GM19099 (cell line): ENCODE results near the gene LRRTM1.

Experiments used
- POLR2A ChIP-seq: IDR thresholded peaks from 3 replicates; pipeline ENCODE4 v1.6.1; 2011; ENCODE audit warnings: low read depth; ENCODE audit not compliant: insufficient read length; ENCODE audit errors: extremely low read depth

The LRRTM1 gene

DNA sequence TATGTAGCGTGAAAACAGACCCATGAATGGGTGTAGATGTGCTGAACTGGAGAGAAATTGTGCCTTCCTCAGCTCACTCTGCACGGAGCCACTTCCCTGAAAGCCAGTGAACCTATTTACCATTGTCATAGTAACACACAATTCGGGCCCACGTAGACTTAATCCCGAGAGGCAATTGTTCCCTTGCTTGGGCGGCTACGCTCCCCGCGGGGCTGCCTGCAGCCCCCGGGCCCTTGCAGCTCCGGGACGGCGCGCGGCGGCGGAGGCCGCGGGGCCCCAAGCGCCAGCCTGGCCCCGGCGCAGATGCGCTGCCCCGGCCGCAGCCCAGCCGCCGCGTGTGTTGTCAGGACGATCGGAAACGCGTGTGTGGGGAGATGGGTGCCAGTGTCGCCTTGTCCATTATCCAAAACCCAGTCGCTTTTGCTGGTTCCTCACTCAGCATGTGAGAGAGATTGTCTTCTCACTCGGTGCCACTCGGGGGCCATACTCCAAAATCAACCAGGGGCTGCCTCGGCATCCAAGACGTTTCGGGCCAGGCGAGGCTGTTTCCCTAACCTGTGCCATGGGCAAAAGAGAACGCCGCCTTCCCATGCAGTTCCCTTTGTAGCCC lies 17.9 kb upstream of the LRRTM1 start:
- no peak for TF ChIP-seq POLR2A

DNA sequence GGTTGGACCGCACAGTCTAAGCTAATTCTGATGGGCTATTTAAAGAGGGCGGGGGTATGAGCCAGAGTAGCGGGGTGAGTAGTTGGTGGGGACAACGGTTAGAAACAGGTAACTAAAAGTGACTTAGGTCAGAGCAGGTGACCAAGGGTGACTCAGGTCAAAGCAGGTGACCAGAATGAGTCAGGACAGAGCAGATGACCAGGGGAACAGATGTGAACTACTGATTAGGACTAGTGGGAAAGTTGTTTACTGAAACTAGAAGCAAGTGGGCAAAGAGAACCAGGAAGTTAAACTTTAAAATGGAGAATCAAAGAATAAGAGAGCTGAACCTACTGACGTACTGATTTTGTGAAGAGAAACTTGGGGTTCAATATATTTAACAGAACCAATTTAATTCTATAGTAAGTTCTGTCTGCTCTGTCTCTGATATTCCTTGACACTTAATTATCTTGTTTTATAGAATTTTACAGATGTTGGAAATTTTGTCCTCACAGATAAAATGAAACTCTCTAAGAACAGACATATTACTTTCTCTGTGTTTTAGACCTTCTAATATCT lies 7.8 kb upstream of the LRRTM1 start:
- no peak for TF ChIP-seq POLR2A

- TF ChIP-seq POLR2A: no peak
Measured at GRCh38 chr2:80311304-80311703, 6.8 kb upstream of the LRRTM1 start.

GRCh38 chr2:80303006-80303908 lies 1.3 kb downstream of the LRRTM1 start:
- TF ChIP-seq POLR2A: no peak

DNA sequence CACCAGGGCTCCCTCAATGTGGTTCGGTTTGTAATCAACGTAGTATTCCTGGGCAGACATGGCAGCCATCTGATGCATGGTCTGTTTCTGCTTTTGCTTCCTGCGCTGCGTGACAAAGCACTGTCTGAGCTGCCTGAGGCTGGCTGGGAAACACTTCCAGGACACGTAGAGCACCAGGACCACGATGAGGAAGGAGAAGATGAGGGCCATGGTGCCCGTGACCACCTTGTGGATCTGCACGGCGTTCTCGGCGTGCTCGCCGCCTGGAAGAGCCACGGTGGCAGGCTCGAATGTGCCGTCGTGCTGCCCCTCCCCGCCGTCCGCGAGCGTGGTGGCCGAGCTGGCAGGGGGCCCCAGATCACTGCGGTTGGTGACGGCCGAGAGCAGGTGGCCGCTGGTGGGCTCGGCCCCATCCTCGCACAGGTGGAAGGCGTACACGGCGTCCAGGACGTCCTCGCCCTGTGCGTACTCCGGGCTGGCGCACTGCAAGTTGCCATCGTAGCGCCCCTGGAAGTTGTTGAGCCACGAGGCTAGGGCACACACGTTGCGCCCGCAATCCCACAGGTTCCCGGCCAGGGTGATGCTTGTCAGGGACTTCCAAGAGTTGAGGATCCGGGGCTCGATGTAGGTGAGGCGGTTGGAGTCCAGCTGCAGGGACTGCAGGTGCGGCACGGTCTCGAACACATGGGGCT lies 2.1 kb downstream of the LRRTM1 start:
- no peak for TF ChIP-seq POLR2A

- no peak for TF ChIP-seq POLR2A
Measured at GRCh38 chr2:80302001-80302313, 2.6 kb downstream of the LRRTM1 start.

DNA sequence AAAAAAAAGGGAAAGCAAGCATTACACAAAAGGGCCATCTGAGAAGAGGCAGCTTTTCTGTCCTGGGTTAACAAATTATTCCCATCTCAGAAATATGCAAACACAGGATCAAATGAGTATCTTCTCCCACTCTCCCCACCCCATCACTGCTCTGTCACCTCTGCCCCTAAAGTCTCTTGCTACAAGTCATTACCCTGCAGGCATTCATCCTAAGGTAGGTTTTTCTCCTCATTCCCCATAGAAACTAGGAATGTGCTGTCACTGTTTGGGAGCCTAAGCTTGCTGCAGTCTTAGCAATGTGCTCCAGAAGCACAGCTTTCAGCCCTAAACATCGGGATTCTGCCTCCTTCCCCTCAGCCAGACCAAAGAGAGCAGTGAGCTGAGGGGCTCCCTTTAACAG lies 3.6 kb downstream of the LRRTM1 start:
- TF ChIP-seq POLR2A: no peak

GRCh38 chr2:80300346-80300745 lies 4.2 kb downstream of the LRRTM1 start:
- no peak for TF ChIP-seq POLR2A

- TF ChIP-seq POLR2A: no peak
Measured at GRCh38 chr2:80299661-80300060, 4.9 kb downstream of the LRRTM1 start.

DNA sequence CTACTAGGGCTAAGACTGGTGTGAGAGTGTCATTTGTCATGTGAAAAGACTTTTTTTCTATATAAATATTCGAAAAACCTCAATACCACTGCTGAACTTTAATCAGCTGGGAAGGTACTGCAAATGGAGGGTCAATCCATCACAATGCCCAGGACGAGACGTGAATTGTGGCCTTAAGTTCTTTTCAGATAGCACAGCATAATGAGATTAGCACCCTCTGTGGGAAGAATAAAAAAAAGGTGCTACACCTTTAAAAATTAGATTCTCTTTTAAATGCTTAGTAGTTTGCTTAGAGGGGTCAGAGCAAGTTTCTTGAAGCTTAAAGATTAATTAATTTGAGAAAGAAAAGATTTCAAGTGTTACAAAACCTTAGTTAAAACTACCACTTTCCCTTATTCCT lies 5.6 kb downstream of the LRRTM1 start:
- TF ChIP-seq POLR2A: no peak

DNA sequence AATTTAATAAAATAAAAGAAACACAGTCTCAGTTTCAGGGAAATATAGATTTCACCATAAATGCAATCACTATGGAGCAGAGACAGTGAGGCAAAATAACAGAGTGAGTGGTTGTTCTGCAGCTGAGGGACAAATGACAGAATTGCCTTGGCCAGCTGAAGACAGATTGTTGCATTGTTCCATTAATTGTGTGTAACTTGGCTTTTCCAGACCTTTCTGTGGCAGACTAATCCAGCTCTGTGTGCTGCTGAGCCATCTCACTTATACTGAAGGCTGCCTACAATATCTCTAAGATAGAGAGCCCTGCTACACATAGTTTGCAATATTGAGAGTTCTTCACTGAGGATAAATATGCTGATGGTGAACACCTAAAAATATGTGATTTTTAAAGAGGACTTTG lies 11.5 kb downstream of the LRRTM1 start:
- TF ChIP-seq POLR2A: no peak

DNA sequence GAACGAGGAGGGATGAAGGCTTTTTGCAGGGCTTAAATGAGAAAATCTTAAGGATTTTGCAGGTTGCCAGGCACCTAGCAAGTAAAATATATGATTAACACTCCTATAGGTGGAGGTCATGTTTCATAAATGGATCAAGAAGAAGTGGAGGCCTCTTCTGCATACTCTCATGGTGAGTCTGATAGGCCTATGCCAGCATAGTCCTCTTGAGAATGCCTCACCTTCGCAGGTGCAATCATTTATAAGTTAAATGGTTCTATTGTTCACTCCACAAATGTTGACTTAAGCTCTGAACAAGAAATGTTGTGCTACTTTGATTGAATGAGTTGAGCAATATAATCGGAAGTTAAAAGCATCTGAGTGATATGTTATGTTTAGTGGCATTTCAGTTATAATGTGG lies 12.1 kb downstream of the LRRTM1 start:
- TF ChIP-seq POLR2A: no peak

DNA sequence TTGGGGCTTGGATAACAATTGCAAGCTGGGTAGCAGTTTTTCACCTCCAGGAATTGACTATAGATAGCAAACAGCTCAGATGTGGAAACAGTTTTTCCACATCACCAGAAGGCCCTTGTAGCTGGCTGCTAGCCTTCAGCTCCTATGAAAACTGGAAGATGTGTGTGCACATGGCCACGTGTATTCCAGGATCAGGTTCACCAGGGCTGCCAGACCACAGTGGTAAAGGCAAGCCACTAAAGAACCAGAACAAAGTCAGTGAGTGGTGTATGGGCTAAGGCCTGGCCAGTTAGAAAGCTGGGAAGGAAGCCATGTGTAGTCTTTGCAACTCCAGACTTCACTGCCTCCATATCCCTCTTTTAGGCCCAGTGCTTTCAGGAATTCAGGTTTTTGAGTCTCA lies 12.9 kb downstream of the LRRTM1 start:
- TF ChIP-seq POLR2A: no peak

- no peak for TF ChIP-seq POLR2A
Measured at GRCh38 chr2:80288576-80288975, 16.0 kb downstream of the LRRTM1 start.

DNA sequence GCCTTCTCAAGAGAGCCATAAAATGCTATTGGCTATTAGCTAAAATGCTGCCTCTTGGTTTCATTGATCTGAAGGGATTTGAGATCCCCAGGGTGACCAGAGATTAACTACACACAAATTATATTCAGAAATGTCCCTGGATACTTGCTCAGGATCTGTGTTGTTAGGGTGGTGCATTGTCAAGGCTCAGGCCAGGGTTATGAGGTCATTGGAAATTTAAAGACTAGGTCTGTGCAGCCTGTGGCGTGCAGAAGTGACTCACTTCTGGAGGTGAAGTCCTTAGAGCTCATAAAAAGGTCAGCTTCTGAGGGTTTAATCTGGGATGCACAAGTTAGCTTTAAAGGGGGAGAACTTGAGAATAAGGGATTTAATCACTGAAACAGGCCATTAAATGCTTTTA lies 23.5 kb downstream of the LRRTM1 start:
- no peak for TF ChIP-seq POLR2A

GRCh38 chr2:80280598-80280997 lies 24.0 kb downstream of the LRRTM1 start:
- TF ChIP-seq POLR2A: no peak

DNA sequence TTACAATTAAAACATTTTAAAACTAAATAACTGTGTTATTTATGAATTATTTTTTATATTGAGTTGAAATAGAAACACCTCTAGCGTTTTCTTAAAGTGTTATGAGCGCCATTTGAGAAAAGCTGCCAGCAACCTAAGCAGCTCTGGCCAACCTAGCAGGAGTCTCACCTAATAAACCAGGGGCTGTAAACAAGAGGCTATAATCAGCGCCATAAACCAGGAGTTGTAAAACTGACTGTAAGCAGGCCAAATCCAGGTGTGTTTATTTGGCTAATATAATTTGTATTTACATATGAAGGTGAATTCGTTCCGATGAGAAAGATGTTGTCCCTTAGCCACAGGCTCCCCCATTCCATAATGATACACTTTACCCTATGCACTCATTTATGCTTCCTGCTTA lies 34.7 kb downstream of the LRRTM1 start:
- TF ChIP-seq POLR2A: no peak

GRCh38 chr2:80266231-80266630 lies 38.3 kb downstream of the LRRTM1 start:
- no peak for TF ChIP-seq POLR2A
